GM18526 (cell line): ENCODE results near the gene CYP2B6.

ENCODE experiments used
- POLR2A ChIP-seq: IDR thresholded peaks from 3 replicates; pipeline ENCODE4 v1.6.1; 2011; ENCODE audit not compliant: insufficient read length; ENCODE audit errors: extremely low read depth

Gene CYP2B6

DNA sequence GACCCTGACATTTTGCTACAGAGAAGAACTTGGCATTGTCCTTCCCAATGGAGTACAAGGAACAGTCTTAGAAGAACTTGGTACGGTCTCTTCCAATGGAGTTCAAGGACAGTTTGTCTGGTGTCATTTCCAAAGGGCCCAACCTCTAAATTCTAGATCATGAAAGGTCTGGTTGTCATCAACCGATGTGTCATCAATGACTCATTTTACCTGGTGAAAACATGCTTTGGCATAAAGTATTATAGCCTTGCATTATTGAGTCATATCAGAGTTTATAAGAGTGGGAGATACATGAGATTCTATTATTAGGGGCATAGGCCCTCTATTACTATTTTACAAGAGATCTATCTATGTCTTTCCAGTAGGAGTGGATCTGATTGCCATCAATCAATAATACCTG lies 4.3 kb downstream of the CYP2B6 start:
- no peak for TF ChIP-seq POLR2A

DNA sequence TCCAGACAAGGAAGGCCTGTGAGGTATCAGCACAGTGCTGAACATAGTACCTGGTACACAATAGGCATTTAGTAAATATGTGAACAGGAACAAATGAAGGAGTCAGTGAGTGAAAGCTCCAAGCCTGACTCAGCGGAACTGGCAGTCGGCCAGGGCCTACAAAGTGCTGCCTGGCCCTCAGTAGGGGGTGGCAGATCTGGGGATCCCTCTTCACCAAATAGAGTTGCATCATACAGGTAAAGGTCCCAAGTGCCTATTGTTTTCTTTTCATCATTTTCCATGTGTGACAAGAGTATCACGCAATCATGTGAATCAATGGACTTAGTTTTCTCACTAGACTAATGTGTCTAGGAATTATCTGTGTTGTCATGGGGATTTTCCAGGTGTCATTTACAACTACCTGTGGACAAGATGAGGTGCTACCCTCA lies 9.2 kb downstream of the CYP2B6 start:
- no peak for TF ChIP-seq POLR2A

DNA sequence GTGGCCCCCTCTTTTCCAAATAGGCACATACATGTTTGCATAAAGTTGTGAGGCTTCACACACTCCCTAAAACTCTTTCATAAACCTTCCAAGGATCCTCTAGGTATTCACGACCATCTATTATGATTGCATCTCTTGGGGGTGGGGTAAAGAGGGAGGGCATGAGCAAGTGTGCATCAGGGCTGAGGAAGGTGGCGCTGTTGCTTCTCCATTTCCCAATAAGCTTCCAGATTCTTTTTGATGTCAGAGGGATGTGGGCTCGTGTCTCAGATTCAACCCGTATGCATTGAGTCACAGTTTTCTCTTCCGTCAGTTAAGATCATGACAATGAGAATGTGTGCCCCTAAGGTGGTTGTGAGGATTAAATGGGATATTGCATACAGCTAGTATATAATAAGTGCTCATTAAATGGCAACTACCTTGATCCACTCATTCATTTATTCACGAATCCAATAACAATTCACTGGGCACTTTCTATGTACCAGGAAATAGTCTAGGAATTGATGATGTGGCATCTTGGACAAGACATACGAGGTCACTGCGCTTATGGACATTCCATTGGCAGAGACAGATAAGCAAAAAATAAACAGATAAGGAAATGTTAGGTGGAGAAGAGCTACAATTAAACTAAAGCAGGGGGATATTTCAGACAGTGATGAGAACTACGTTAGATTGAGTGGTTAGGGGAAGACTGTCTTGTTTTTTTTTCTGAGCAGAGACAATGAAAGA lies 10.3 kb downstream of the CYP2B6 start:
- no peak for TF ChIP-seq POLR2A

DNA sequence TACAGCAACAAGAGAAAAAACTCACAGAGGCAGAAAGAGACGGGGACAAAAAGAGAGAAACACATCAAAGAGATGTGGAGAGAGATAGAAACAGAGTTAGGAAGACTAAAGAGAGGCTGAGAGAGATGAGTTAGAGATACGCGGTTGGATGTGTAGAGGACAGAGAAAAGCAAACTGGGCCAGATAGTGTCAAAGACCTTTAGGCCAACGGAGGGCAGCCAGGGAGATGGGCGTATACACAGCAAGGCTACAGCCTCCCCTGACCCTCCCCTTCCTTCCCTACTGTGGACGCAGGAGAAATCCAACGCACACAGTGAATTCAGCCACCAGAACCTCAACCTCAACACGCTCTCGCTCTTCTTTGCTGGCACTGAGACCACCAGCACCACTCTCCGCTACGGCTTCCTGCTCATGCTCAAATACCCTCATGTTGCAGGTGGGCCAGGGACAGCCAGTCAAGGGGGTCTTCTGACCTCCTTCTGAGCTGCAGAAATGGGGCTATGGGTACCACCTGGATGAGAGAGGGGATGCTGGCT lies 18.7 kb downstream of the CYP2B6 start:
- no peak for TF ChIP-seq POLR2A

DNA sequence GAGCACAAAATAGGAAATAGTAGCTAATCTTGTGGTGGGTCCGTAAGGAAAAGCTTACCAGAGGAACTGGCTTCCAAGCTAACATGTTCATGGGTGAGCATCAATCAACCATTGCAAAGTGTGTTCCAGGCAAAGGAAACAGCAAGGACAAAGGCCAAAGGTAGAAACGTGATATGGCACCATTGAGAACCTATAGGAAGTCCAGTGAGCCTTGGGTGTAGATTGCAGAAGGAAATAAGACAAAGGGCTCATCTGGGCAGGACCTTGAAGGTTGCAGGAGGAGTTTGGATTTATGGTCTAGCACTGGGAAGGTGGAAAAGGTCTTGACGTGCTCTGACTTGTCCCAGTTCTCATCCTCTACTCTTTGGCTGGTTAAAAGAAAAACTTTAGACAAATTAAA lies 22.3 kb downstream of the CYP2B6 start:
- no peak for TF ChIP-seq POLR2A

DNA sequence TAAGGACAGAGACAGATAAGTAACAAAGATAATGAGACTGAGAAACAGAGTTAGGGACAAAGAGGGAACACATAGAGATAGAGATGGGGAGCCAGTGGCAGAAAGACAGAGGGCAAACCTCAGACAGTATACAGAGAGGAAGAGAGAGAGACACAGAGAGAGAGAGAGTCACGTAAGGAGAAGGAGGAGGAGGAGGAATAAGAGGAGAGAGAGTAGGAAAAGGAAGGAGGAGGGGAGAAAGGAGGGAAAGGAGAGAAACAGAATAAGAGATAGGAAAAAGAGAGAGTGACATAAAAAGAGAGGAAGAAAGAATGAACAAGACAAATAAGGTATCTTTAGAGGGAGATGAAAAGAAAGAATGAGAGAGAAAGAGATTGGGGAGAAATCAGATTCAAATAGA lies 23.6 kb downstream of the CYP2B6 start:
- TF ChIP-seq POLR2A = no peak

DNA sequence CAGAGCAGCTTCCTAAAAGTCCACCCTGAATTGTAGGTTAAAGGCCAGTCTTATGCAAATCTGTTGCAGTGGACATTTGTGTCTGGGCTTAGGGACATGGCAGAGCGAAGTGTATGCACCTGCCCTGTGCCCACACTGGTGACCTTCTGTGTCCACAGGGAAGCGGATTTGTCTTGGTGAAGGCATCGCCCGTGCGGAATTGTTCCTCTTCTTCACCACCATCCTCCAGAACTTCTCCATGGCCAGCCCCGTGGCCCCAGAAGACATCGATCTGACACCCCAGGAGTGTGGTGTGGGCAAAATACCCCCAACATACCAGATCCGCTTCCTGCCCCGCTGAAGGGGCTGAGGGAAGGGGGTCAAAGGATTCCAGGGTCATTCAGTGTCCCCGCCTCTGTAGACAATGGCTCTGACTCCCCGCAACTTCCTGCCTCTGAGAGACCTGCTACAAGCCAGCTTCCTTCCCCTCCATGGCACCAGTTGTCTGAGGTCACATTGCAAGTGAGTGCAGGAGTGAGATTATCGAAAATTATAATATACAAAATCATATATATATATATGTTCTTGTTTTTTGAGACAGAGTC lies 25.5 kb downstream of the CYP2B6 start:
- no peak for TF ChIP-seq POLR2A

DNA sequence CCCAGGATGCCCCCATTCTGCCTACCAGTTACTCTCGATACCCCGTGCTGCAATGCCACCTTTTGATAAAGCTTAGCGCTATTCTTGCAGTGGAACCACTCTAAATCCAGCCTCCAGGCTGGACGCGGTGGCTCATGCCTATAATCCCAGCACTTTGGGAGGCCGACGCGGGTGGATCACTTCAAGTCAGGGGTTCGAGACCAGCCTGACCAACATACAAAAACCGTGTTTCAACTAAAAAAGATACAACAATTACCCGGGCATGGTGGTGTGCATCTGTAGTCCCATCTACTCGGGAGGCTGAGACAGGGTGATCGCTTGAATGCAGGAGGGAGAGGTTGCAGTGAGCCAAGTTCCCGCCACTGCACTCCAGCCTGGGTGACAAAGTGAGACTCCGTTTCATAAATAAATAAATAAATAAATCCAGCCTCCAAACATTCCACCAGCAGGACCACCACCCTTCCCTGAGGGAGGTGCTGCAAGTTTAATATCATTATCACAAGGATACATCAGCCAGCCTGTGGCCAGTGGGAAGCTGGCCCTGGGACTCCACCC lies 27.7 kb downstream of the CYP2B6 start:
- no peak for TF ChIP-seq POLR2A

DNA sequence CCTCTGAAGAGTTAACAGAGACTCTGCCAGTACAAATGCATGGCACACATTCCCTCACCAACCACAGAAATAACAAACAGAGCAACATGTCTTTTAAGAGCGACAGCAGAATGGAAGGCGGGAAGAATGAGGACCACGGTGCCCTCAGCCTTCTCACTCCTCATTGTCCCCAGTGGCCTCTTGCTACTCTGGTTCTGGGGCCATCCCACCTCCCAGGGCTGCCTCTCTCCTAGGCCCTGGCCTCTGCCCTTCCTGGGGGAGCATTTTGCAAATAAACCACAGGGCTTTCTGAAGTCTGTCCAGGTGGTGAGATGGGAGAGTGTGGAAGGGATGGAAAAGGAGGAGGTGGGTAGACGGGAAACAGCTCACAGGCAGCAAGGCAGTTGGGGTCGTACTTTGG lies 28.3 kb downstream of the CYP2B6 start:
- no peak for TF ChIP-seq POLR2A

DNA sequence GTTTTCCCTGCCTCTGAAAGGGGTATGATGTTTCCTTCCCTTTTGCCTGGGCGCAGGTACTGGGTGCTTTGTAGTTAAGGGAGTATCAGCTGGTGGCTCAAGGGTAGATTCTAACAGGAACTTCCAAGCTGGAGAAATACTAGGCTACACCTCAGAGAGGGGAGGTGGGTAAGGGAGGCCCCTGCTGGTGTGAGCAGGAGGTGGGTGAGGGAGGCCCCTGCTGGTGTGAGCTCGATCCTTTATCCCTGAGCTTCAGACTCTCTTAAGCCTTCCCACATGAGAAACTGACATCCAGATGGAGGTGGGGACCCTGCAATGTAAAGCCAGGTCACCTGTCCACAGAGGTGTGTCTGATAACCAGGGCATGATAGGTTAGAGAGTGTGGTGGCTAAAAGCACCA lies 32.1 kb downstream of the CYP2B6 start:
- TF ChIP-seq POLR2A = no peak

DNA sequence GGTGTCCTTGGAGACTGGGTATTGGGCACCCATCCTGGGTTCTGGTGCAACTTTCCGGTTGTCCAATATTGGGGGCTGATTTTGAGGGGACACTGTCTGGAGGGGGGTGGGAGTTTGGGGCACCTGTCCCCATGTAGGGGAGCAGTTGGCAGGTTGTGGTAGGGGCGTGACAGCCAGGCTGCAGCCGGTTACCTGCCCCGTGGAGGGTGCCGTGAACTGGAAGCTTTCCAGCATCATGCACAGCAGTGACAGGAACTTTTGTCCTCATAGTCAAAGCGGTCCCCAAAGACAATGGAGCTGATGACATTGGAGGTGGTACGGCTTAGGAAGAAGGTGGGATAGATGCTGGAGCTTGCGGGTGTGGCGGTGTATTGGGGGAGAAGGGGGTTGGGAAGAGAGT lies 34.3 kb downstream of the CYP2B6 start:
- no peak for TF ChIP-seq POLR2A

DNA sequence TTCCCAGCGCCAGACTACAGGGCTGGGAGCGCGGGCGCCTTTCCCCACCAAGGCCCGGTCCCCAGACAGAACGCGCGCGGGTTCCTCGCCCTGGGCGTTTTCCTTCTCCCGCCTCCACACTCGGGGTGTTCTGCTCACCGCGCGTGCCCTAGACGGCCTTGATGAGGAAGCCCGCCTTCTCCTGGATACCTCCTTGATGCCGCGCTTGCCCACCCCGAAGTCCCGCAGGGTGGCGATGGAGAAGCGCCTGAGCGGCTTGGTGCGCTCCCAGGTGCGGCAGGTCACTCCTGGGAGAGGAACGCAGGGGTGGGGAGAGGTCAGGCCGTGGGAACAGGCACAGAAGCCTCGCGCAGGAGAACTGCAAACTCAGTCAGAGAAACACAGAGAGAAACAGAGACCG lies 34.8 kb downstream of the CYP2B6 start:
- TF ChIP-seq POLR2A = no peak

DNA sequence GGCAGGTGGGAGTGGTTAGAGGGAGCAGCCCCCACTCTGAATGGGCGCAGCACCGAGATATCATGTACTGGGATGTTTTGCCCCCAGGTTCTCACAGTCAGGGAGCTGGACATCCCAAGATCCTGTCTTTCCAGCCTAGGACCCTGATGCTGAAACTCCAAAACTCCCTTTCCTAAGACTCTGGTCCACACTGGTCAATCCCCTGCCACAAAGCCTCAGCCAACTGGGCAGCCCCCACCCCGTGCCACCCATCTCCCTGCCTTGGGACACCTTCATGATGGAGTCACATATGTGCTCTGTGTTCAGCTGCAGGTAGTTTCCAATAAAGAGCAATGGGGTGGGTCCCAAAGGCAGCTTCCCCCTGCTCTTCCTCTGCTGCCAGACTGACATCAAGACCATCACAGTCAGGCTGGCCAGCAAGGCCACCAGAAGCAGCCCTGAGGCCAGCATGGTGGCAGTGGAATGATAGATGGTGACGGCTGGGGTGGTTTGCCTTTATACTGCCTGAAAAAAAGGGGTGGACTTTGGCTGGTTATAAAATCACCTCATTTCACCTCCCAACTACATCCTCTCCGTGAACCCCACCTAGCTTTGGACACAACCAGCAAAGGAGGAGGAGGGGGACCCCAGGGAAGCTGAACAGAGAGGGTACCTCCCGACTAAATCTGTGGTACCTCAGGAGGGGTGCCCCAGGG lies 36.3 kb downstream of the CYP2B6 start:
- TF ChIP-seq POLR2A = no peak

DNA sequence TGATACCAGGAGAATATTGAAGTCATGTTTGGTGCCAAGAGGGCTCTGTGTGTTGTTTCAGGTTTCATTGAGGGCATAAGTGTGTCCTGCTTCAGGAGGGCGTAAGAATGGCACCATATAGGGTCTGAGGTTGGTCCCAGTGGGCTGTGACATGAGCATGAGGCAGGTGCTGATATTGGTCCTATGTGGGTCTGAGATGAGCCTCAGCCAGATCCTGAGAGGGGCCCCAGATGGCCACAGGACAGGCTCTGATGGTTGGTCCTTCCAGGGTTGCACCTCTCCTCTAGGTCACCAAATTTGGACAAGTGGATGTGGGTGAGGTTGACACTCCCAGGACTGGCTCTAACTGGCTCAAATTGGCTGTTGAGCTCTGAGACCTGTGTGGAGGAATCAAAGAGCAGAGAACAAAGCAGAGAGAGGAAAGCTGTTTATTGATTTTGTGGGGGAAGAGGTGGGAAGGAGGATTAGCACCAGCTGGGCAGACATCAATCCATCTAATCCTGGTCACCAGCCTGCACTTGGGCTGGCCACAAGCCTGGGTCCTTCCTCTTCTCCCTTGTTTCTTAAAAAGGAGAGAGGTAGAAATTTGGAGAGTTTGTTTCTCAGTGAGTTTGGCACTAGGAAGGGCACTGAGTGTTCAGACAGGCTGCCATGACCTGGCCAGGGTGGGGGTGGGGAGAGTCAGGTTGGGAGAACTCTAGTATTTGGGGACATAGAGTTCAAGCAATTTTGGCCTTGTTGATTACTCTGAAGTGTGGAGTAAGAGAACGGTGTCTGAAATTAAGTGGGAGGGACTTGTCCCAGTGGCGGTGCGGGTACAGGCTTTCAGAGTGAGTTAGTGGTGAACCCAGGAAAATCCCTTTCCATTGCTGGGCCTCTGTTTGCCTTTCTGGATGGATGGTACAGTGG lies 38.7 kb downstream of the CYP2B6 start:
- no peak for TF ChIP-seq POLR2A

DNA sequence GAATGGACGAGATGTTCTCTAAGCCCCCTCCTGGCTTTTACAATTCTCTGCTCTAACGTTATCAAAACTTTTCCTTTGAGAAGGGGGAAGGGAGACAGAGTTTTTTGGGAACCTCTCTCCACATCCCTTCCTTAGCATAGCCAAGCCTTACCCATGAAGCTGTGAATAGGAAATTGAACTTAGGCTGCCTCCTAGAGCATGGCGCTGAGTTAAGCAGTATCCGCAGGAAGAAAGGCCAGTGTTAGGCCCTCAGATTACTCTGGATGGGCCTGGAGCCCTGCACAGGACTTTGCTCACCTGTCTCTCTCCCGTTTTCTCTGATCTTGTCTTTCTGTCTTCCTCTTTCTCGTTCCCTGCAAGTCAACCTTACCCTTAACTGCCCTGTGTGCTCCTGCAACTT lies 39.6 kb downstream of the CYP2B6 start:
- TF ChIP-seq POLR2A = no peak
